Uterus (tissue), 2 donors: ENCODE data around the gene TRABD.

Experiments
- POLR2A ChIP-seq, 2 donors: fragments of 450-650 bp; IDR thresholded peaks; one replicate each; pipeline ENCODE4 v1.6.1; 2016; ENCODE audit warnings: antibody characterized with exemption in 2 of 2, mild to moderate bottlenecking in 1 of 2, moderate library complexity in 1 of 2
- TF ChIP-seq, protein P1 (sequence below), 4 experiments: fragments of 200-600 bp in 2 of 4; fragments of 450-650 bp in 2 of 4; sonication (generic) in 2 of 4; IDR thresholded peaks; one replicate each; pipeline ENCODE4 v1.5.1; 2016 to 2019; ENCODE audit warnings: antibody characterized with exemption in 4 of 4, mild to moderate bottlenecking in 2 of 4, moderate library complexity in 1 of 4

DNA sequence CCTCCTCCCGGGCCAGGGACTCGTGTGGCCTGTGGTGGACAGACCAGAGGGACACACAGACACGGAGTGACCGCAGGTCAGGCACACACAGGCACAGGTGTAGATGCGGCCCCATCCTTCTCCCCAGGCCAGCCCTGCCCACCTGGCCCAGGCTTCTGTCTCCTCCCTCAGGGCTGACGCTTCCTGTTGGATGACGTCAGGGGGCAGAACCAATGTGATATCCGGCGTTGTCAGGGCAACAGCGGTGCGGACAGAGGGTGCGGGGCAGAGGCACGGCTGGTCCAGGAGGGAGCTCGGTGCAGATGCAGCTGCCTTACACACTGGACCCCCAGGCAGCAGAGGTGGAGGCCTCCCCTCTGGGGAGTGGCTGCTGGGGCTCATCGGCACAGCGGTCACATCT lies 62.0 kb downstream of the TRABD start:
- TF ChIP-seq, protein P1, sequence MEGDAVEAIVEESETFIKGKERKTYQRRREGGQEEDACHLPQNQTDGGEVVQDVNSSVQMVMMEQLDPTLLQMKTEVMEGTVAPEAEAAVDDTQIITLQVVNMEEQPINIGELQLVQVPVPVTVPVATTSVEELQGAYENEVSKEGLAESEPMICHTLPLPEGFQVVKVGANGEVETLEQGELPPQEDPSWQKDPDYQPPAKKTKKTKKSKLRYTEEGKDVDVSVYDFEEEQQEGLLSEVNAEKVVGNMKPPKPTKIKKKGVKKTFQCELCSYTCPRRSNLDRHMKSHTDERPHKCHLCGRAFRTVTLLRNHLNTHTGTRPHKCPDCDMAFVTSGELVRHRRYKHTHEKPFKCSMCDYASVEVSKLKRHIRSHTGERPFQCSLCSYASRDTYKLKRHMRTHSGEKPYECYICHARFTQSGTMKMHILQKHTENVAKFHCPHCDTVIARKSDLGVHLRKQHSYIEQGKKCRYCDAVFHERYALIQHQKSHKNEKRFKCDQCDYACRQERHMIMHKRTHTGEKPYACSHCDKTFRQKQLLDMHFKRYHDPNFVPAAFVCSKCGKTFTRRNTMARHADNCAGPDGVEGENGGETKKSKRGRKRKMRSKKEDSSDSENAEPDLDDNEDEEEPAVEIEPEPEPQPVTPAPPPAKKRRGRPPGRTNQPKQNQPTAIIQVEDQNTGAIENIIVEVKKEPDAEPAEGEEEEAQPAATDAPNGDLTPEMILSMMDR (IDR thresholded peaks at IDR 0.05): no peak
- TF ChIP-seq POLR2A (IDR thresholded peaks at IDR 0.05): no peak
